SK-N-MC (cell line): Measurements from ENCODE around the gene PRKCB.

Experiments
- EZH2 ChIP-seq: fragments of 200-600 bp; sonication (generic); IDR thresholded peaks from one replicate; pipeline ENCODE4 v1.6.1; 2017; ENCODE audit warnings: antibody characterized with exemption
- FOXP2 ChIP-seq: optimal IDR thresholded peaks from 2 replicates; pipeline ENCODE3; 2011; ENCODE audit warnings: mild to moderate bottlenecking, moderate library complexity; ENCODE audit not compliant: insufficient read depth; ENCODE audit errors: extremely low read length, control extremely low read depth
- POLR2AphosphoS5 ChIP-seq: IDR thresholded peaks from 2 replicates; pipeline ENCODE4 v1.6.1; 2012; ENCODE audit warnings: mild to moderate bottlenecking, low read depth, low read length, borderline replicate concordance

DNA sequence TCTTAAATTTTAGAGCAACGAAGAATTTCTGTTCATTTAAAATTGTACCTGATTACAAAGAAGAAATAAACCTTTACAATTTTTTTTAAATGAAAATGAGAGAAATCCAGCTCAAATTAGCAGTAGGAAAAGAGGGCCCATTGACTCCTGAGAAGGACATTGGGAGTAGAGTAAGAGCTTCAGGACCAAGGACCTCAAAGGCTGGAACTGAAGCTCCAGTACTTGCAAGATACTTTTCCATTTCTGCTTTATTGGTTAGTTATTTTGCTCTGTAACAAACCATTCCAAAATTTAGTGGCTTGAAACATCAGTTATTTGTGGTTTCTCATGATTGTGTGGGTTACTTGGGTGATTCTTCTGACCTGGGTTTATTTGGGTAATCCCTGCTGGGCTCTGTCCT is 165.9 kb downstream of the PRKCB start:
- TF ChIP-seq POLR2AphosphoS5 (no peak), EZH2 (no peak), FOXP2 (no peak)
